ENCODE measurements around the gene LAMA1.

LAMA1 gene

GRCh38 chr18:7011142-7011541, 106.5 kb downstream of the LAMA1 start:
- DNase-seq (no peak), ATAC-seq (ENCODE audit: insufficient read depth, low read depth) (no peak)
- H3K9ac ChIP-seq (ENCODE audit: low read depth, low read length): no peak overlapping the region
- no peaks in the 10 kb centered on the region for H3K27me3 ChIP-seq (ENCODE audit: insufficient read depth, low read length, poor library complexity)
- no peaks in the 10 kb centered on the region for H3K36me3 ChIP-seq (ENCODE audit: insufficient read depth, low read length)
- no peaks in the 10 kb centered on the region for H4K20me1 ChIP-seq (ENCODE audit: insufficient read depth, low read length)
- no peak for TF ChIP-seq CTCF (IDR thresholded peaks at IDR 0.05; ENCODE audit: borderline replicate concordance, extremely low read depth, low read length, poor library complexity, severe bottlenecking)
- TF ChIP-seq EZH2 (IDR thresholded peaks at IDR 0.05; ENCODE audit: borderline replicate concordance, low read depth, low read length, severe bottlenecking): no peak
- no peak overlapping the region for H3K27ac ChIP-seq (ENCODE audit: low read length)
- no peaks in the 10 kb centered on the region for H3K79me2 ChIP-seq (ENCODE audit: insufficient read depth, low read length)
- no peak overlapping the region for H3K4me2 ChIP-seq (ENCODE audit: insufficient read depth, low read length)
- no peaks in the 10 kb centered on the region for H3K9me3 ChIP-seq (ENCODE audit: insufficient read depth, low read length, severe bottlenecking)
- H3K4me3 ChIP-seq (ENCODE audit: low read depth in 1 of 2, low read length in 2 of 2): no peak overlapping the region
- no peak overlapping the region for H2AFZ ChIP-seq (ENCODE audit: low read depth, low read length)
- no peaks in the 10 kb centered on the region for H3K4me1 ChIP-seq (ENCODE audit: insufficient read depth, low read length)

DNA sequence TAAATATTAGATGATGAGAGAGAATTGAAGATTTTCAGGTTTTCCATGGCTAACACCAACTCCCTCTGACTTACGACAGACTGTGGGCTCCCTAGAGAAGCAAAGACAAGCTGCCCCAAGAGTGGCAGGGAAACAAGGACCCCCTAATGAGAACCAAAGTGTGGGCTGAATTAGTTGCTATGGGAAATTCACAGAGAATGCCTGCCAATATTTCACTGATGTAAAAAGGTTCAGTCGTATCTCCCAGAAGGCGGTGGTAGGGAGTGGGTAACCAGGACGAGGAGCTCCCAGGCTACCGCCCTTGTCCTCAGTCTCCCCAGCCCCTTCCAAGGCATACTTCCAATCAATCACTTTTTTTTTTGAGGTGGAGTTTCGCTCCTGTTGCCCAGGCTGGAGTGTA, 113.6 kb downstream of the LAMA1 start:
- no peak overlapping the region for H2AFZ ChIP-seq (ENCODE audit: low read depth, low read length)
- ATAC-seq (ENCODE audit: insufficient read depth, low read depth): no peak

DNA sequence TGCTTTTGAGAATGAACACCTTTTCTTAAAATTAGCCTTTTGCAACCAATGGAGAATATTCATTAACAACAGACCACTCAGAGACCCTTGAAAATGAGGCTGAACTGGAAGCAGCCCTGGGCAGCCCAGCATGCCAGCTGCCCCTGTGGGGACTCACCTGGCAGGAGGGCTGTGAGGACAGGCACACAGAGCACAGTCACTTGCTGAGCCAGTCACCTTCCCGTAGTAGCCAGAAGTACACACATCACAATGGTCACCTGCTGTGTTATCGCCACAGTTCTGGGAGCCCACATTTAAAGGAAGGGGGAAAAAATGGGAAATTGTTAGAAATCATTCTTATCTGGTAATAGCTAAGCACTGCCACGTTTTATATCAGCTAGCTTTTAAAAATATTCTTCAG, 115.5 kb downstream of the LAMA1 start:
- H3K27me3 ChIP-seq (ENCODE audit: insufficient read depth, low read length, poor library complexity): no peaks in the 10 kb centered on the region
- ATAC-seq (ENCODE audit: insufficient read depth, low read depth) (no peak), DNase-seq (no peak)
- H3K4me2 ChIP-seq (ENCODE audit: insufficient read depth, low read length): no peak overlapping the region
- TF ChIP-seq CTCF (IDR thresholded peaks at IDR 0.05; ENCODE audit: borderline replicate concordance, extremely low read depth, low read length, poor library complexity, severe bottlenecking) (no peak), EZH2 (IDR thresholded peaks at IDR 0.05; ENCODE audit: borderline replicate concordance, low read depth, low read length, severe bottlenecking) (no peak)
- no peaks in the 10 kb centered on the region for H3K79me2 ChIP-seq (ENCODE audit: insufficient read depth, low read length)
- H3K9ac ChIP-seq (ENCODE audit: low read depth, low read length): no peak overlapping the region
- H3K27ac ChIP-seq (ENCODE audit: low read length): no peak overlapping the region
- no peaks in the 10 kb centered on the region for H3K36me3 ChIP-seq (ENCODE audit: insufficient read depth, low read length)
- no peak overlapping the region for H2AFZ ChIP-seq (ENCODE audit: low read depth, low read length)
- H3K4me3 ChIP-seq (ENCODE audit: low read depth in 1 of 2, low read length in 2 of 2): no peak overlapping the region
- no peaks in the 10 kb centered on the region for H3K9me3 ChIP-seq (ENCODE audit: insufficient read depth, low read length, severe bottlenecking)
- no peaks in the 10 kb centered on the region for H3K4me1 ChIP-seq (ENCODE audit: insufficient read depth, low read length)
- no peaks in the 10 kb centered on the region for H4K20me1 ChIP-seq (ENCODE audit: insufficient read depth, low read length)

More for the DNA sequence above, 113.6 kb downstream of the LAMA1 start:
- no peak for DNase-seq
- Histone ChIP-seq H4K20me1 (ENCODE audit: insufficient read depth, low read length) (no peaks in the 10 kb centered on the region), H3K27ac (ENCODE audit: low read length) (no peak overlapping the region), H3K9me3 (ENCODE audit: insufficient read depth, low read length, severe bottlenecking) (no peaks in the 10 kb centered on the region), H3K27me3 (ENCODE audit: insufficient read depth, low read length, poor library complexity) (no peaks in the 10 kb centered on the region), H3K4me2 (ENCODE audit: insufficient read depth, low read length) (no peak overlapping the region), H3K4me3 (ENCODE audit: low read depth in 1 of 2, low read length in 2 of 2) (no peak overlapping the region), H3K79me2 (ENCODE audit: insufficient read depth, low read length) (no peaks in the 10 kb centered on the region), H3K36me3 (ENCODE audit: insufficient read depth, low read length) (no peaks in the 10 kb centered on the region), H3K4me1 (ENCODE audit: insufficient read depth, low read length) (no peaks in the 10 kb centered on the region), H3K9ac (ENCODE audit: low read depth, low read length) (no peak overlapping the region)
- TF ChIP-seq CTCF (IDR thresholded peaks at IDR 0.05; ENCODE audit: borderline replicate concordance, extremely low read depth, low read length, poor library complexity, severe bottlenecking) (no peak), EZH2 (IDR thresholded peaks at IDR 0.05; ENCODE audit: borderline replicate concordance, low read depth, low read length, severe bottlenecking) (no peak)
